ENCODE data around the gene SFMBT1.

The SFMBT1 gene

DNA sequence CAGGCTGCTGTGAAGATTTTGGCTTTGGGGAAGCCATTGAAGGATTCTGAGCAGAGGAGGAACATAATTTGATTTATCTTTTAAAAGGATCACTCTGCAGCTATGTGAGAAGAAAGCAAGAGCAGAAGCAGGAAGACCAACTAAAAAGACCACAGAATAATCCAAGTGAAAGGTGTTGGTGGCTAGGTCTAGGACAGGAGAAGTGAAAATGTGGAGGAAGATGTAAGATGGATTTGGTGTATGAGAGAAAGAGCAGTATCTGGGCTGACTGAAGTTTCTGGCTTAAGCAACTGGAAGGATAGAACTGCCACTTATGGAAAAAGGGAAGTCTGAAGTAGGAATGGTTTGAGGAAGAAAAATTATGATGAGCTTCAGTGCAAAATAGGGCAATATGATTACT, 62.0 kb downstream of the SFMBT1 start:
- no peak for DNase-seq

- DNase-seq: no peak
Measured at GRCh38 chr3:52983336-52983807, 62.5 kb downstream of the SFMBT1 start.

DNA sequence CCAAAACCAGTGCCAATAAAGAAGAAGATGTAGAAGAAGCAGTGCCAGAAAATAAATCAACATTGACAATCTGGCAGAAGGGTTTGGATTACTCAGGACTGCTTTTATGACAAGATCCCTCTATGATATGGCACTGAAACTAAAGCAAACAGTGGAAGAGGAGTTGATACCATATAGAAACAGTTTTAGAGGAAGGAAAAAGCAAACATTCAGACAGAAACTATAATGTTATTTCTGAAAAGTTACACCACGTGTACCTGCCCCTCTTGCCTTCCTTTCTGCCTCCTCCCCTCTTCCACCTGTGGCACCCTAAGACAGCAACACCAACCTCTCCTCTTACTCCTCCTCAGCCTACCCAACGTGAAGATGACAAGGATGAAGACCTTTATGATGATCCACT, 63.0 kb downstream of the SFMBT1 start:
- no peak for DNase-seq

DNA sequence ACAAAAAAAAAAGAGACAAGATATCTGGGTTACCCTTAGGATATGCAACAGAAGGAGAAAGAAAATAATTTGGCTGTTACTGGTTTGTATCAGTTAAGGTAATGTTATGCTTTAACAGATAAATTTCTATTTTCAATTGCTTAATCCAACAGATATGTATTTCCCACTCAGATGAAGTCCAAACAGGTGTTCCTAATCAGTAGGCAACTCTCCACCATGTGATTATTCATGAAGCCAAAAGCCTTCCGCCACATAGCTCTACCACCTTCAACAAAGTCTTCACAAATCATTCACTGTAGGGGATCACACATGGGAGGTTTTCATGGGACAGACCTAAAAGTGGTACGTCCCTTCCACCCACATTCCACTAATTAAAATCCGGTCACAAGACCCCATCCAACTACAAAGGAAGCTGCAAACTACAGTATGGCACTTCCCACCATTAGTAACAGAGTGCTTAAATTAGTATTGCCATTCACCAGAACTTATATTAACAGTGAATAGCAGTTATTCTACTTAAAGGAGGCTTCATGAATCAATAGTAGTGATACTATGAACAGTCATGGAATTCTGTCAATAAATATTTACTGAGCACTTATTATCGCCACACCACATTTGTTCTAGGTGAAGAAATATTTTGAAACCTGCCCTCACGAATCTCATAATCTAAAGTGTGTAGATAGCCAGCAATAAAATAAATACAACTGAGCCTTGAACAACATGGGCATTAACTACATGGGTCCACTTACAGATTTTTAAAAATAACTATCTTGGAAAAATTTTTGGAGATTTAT, 66.5 kb downstream of the SFMBT1 start:
- DNase-seq: no peak

DNA sequence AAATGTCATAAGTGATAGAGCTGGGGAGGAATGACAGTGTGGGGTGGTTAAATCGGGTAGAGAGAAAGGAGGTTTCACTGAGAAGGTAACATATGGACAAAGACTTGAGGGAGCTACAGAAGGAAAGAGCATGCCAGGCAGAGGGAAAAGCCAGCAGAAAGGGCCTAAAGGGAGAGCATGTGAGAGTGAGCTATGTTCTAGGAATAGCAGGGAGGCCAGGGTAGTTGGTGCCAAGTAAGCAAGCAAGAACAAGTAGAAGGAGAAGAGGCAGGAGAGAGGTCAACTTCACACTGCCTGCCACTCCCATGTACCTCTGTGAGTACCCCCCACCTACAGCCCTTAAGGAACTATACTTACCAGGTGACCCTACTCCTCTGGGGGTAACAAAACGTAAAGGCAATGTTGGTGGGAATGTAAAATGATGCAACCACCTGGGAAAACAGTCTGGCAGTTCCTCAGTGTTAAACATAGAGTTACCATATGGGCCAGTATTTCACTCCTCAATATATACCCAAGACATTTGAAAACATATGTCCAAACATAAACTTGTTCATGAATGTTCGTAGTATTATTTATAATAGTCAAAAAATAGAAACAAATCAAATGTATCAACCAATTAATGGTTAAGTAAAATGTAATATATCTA, 67.6 kb downstream of the SFMBT1 start:
- no peak for DNase-seq

DNA sequence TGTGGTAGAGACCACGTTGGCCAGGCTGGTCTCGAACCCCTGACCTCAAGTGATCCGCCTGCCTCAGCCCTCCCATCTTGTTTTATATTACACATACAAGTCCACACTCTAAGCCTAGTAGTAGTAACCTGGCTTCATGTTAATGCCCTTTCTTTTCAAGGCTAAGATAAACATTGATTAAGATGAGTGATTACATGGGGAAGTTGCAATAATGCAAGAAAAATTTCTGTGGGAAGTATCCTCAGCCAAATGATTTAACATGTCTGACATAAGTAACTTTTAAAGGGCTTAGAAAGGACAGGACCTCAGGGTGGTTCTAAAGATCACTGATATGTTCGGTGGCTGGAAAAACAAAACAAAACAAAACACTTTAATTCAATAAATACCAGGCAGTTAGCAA, 72.1 kb downstream of the SFMBT1 start:
- DNase-seq: no peak

DNA sequence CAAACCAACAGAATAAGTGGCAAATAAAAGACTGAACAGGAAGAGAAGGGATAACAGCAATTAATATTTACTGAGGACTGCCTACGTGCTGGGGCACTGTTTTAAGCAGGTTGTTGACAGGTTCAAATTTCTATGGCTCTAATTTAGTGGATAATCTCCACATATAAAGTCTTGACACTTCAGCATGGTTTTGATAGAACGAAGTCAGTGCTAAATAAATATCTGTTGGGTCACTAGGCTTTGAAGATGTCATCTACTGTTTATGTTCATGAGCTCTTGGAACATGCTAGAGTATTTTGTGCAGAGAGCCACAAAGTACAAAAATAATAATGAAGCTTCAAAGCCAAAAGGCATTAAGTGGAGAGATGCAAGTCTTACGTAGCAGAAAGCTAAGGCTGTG, 74.0 kb downstream of the SFMBT1 start:
- no peak for DNase-seq

GRCh38 chr3:52967398-52967797, 78.5 kb downstream of the SFMBT1 start:
- no peak for DNase-seq

DNA sequence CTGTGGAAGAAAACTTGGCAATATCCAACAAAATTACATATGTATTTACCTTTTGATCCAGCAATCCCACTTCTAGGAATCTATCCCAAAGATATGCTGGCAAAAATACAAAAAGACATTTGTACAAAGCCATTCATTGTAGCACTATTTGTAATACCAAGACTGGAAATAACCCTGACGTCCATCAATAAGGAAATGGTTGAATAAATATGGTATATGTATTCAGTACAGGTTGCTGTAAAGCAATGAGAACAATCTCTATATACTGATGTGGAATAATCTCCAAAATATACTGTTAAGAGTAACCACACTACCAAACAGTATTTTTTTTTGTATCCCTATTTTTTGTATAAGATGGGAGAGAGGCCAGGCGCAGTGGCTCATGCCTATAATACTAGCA, 83.7 kb downstream of the SFMBT1 start:
- no peak for DNase-seq

- DNase-seq: no peak
Measured at GRCh38 chr3:52959773-52960172, 86.1 kb downstream of the SFMBT1 start.

DNA sequence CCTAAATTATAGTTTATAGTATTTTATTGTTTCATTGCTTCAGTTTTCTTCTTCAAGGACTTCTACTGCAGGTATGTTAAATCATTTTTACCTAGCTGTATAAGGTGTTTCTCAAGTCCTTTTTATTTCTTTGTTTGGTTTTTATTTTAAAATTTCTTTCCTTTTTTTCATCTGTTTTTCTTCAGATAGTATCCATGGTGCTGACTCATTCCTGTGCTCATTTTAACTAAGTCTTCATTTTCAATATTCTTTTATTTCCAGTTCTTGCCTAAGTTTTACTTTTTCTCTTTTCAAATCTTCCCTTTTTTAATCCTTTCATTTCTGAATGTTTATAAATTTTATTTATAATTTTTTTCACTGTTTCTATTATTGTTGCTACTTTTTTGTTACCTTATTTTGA, 106.3 kb downstream of the SFMBT1 start:
- no peak for DNase-seq

DNA sequence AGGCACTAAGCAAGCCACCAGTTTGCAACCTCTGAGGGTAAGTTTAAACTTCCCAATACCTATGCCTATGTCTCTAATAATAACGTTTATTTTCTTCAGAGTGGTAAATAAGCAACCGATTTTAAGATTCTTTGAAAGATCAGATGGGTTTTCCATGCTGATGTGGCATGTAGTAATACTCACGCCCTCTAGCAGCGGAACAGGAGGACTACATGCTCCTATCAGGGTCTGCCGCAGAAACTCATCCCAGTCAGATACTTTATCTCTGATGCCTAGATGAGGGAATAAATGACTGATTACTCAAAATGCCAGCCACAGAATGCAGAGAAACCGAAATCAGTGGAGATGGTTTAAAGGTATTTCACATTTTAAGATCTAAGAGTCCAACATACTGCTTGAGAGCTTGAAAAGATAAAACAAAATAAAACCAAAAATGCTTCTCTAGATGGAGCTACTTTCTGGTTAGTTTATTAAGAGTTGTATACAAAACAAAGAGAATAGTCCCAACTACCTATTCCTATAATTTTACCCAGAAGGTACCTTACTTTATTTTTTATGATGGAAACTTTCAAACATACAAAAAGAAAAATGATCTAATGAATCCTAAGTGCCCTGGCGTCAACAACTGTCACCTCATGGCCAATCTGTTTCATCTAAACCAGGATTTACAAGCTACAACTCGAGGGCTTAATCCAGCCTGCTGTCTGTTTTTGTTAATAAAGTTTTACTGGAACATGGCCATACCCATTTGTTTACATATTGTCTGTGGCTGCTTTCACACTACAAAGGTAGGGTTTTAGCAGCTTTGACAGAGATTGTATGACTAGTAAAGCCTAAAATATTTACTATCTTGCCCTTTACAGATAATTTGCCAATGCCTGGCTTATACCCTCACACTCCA, 111.0 kb downstream of the SFMBT1 start:
- DNase-seq: no peak

DNA sequence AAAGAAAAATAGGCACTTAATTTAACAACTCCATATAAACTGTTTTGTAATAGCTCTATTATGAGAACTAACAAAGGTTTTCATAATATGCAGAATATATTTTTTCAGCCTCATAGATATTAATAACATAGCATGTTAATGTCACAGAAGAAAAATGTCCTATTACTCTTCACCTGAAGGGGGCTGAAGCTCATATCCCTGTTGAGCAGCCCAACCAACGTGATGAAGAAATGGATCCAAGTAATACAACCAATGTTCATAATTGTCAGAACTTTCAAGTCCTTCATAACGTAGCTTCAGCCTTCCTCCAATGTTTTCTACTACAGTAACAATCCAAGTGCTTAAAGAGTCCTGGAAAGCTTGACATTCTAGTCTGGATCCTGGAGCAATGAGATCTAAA, 114.0 kb downstream of the SFMBT1 start:
- no peak for DNase-seq

DNA sequence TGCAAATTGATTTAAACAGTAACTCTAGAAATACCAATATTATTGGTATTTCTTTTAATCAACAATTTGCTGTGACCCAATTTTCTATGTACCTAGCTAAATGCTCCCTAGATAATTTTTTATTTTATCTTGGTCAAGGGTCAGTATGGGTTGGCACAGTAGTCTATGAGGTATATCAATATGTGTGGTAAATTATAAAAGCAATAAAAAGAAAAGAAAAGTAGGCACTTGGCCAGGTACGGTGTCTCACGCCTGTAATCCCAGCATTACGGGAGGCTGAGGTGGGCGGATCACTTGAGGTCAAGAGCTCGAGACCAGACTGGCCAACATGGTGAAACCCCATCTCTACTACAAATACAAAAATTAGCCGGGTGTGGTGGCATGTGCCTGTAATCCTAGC, 114.5 kb downstream of the SFMBT1 start:
- DNase-seq: no peak

DNA sequence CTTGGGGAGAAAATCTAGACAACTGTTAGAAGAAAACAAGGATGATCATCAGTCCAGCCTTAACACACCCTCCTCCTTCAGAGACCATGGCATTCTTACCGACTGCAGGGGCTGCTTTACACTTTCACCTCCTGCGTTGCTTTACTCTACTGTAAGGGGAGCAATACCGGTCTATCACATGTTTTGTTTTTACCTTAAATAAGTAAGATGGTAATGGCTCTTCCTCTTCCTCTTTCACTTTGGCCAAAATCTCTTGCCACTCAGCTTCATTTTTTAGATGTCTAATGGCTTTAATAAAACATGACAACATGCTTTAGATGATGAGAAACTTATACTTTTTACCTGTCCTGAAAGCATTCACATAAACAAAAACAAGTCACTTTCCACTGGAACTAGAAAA, 115.1 kb downstream of the SFMBT1 start:
- DNase-seq: no peak

DNA sequence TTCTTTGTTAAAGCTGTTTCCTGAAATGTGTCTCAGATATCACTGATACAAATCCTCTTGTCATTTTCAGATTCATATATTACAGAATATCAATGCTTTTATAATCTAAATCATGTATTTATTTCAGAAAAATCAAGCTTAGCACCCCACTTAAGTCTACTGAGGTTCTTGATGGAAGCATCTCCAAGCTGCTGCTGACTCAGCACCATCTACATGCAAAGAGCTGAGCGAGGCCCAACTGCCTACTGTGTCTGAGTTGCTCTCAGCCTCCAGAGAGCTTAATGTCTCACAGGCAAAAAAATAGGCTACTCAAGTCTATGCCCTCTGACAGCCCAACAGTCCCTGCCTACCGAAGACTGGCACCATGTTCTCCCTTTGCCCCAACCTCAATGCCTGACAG, 119.3 kb downstream of the SFMBT1 start:
- DNase-seq: no peak

GRCh38 chr3:52925405-52926313, 120.2 kb downstream of the SFMBT1 start:
- no peak for DNase-seq

- DNase-seq: no peak
Measured at GRCh38 chr3:52923963-52924362, 121.9 kb downstream of the SFMBT1 start.

GRCh38 chr3:52920841-52921240, 125.0 kb downstream of the SFMBT1 start:
- DNase-seq: no peak

DNA sequence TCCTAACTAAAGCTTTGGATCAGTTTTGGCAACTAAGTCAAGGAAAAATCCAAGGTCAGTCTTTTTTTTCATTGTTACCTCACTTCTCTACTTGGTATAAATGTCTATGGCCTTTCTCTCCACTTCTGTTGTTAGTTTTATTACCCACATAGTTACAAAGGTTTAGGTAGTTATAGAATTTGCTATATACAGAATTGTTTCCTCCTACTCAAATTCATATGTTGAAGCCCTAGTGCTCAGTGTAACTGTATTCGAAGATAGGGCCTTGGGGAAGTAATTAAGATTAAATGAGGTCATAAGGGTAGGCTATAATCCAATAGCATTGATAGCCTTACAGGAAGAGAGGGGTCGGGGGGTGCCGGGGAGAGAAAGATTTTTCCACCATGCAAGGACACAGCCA, 128.8 kb downstream of the SFMBT1 start:
- DNase-seq: no peak

GRCh38 chr3:52915294-52915693, 130.6 kb downstream of the SFMBT1 start:
- no peak for DNase-seq

All from DMS79 treated with DMSO at 0.1 percent for 48 hours (cell line).